HFFc6 (cell line): ENCODE measurements around the gene HBG2. TPM values are rescaled to one million over a fixed set of nuclear protein-coding genes. Genes with fewer than 3 reads are reported as not detected.

Experiments used
- DNase-seq: peaks from one replicate; pipeline ENCODE4 v3.0.0-alpha.2; 2018
- H3K27ac Mint-ChIP-seq: 2 replicates; pipeline ENCODE4 v1.8.0; 2020; ENCODE audit warnings: mild to moderate bottlenecking, mixed read lengths
- H3K27me3 Mint-ChIP-seq: 2 replicates; pipeline ENCODE4 v1.8.0; 2021; ENCODE audit warnings: mild to moderate bottlenecking, moderate library complexity, mixed read lengths; ENCODE audit not compliant: insufficient read depth
- H3K36me3 Mint-ChIP-seq: 2 replicates; pipeline ENCODE4 v1.8.0; 2021; ENCODE audit warnings: low read depth, mixed read lengths
- H3K4me1 Mint-ChIP-seq: 2 replicates; pipeline ENCODE4 v1.8.0; 2020; ENCODE audit warnings: low read depth, mixed read lengths
- H3K4me3 Mint-ChIP-seq: 2 replicates; pipeline ENCODE4 v1.8.0; 2020; ENCODE audit warnings: mild to moderate bottlenecking, moderate library complexity, mixed read lengths
- H3K9me3 Mint-ChIP-seq: 2 replicates; pipeline ENCODE4 v1.8.0; 2020; ENCODE audit warnings: mild to moderate bottlenecking, mixed read lengths
- total RNA-seq, 6 experiments: library from RNA; stranded (reverse); fragmentation: NEBNext Ultra II Directional; extraction: Animal tissue kit (Norgen Biotek cat#: 25700); gene quantifications; 2 replicates in 1 of 6; 3 replicates in 5 of 6; pipeline ENCODE4 v1.2.3, GENCODE V29; 2021
- TF ChIP-seq, protein P1 (sequence below): fragments of 200-600 bp; sonication (generic); IDR thresholded peaks from 2 replicates; pipeline ENCODE4 v1.5.0; 2021; ENCODE audit warnings: antibody characterized with exemption, mild to moderate bottlenecking

HBG2 gene
- total RNA-seq, 6 experiments from 2014 or later = not detected

- 0 out of 2 replicates have a peak overlapping the region, but pooled peaks have one; percentile 5 for H3K4me3 Mint-ChIP-seq
- TF ChIP-seq, protein P1, sequence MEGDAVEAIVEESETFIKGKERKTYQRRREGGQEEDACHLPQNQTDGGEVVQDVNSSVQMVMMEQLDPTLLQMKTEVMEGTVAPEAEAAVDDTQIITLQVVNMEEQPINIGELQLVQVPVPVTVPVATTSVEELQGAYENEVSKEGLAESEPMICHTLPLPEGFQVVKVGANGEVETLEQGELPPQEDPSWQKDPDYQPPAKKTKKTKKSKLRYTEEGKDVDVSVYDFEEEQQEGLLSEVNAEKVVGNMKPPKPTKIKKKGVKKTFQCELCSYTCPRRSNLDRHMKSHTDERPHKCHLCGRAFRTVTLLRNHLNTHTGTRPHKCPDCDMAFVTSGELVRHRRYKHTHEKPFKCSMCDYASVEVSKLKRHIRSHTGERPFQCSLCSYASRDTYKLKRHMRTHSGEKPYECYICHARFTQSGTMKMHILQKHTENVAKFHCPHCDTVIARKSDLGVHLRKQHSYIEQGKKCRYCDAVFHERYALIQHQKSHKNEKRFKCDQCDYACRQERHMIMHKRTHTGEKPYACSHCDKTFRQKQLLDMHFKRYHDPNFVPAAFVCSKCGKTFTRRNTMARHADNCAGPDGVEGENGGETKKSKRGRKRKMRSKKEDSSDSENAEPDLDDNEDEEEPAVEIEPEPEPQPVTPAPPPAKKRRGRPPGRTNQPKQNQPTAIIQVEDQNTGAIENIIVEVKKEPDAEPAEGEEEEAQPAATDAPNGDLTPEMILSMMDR = no peak
- peaks cover 66% of the 10 kb centered on the region for H3K4me1 Mint-ChIP-seq
- no peaks in the 10 kb centered on the region for H3K27me3 Mint-ChIP-seq
- peak overlapping the region; percentile 71 for H3K27ac Mint-ChIP-seq
- DNase-seq = no peak
- peaks cover 8% of the 10 kb centered on the region for H3K36me3 Mint-ChIP-seq
- no peaks in the 10 kb centered on the region for H3K9me3 Mint-ChIP-seq
Observed at GRCh38 chr11:5288906-5289550, 34.4 kb upstream of the HBG2 start.

GRCh38 chr11:5288108-5288905 is 33.7 kb upstream of the HBG2 start:
- Mint-ChIP-seq H3K9me3 (no peaks in the 10 kb centered on the region), H3K27me3 (no peaks in the 10 kb centered on the region), H3K4me1 (peaks cover 64% of the 10 kb centered on the region), H3K4me3 (no peak overlapping the region), H3K36me3 (peaks cover 4% of the 10 kb centered on the region), H3K27ac (no peak overlapping the region)
- DNase-seq = no peak
- TF ChIP-seq, protein P1 = no peak

DNA sequence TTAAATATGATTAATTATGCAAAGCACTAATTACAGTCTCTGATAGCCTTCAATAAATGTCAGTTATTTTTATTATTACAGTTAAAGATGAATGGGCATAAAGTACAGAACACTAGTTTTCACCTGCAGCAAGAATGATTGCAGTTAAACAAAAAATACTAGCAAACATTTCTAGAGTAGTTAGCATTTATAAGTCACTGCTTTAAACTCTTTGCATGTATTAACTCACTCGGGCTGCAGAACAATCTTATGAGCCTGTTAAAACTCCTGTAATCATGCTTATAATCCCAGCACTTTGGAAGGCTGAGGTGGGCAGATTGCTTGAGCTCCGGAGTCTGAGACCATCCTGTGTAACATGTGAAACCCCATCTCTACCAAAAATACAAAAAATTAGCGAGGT is 32.3 kb upstream of the HBG2 start:
- H3K27me3 Mint-ChIP-seq = no peaks in the 10 kb centered on the region
- TF ChIP-seq, protein P1 = no peak
- H3K4me1 Mint-ChIP-seq = peaks cover 60% of the 10 kb centered on the region
- no peaks in the 10 kb centered on the region for H3K36me3 Mint-ChIP-seq
- no peak overlapping the region for H3K27ac Mint-ChIP-seq
- H3K4me3 Mint-ChIP-seq = no peak overlapping the region
- DNase-seq = no peak
- H3K9me3 Mint-ChIP-seq = no peaks in the 10 kb centered on the region

DNA sequence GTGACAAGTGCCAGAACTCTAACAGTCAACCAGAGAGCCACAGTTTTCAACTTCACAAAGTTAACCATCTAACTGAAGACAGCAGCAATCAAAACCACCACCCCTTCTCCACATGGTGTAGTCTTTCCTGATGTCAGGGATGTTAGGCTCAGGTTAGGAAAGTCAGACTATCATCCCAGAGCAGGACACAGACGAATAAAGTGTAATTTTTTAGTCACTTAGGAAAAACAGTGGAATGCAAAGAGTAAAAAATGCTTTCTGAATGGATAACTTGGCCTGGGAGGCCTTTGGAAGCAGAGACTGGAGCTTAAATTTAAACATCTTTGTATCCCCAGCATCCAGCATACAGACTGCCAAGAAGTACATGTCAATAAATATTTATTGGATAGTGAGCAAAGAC is 31.8 kb upstream of the HBG2 start:
- peaks cover 60% of the 10 kb centered on the region for H3K4me1 Mint-ChIP-seq
- DNase-seq = no peak
- H3K36me3 Mint-ChIP-seq = no peaks in the 10 kb centered on the region
- H3K4me3 Mint-ChIP-seq = no peak overlapping the region
- no peaks in the 10 kb centered on the region for H3K27me3 Mint-ChIP-seq
- H3K9me3 Mint-ChIP-seq = no peaks in the 10 kb centered on the region
- H3K27ac Mint-ChIP-seq = no peak overlapping the region
- TF ChIP-seq, protein P1 = no peak

DNA sequence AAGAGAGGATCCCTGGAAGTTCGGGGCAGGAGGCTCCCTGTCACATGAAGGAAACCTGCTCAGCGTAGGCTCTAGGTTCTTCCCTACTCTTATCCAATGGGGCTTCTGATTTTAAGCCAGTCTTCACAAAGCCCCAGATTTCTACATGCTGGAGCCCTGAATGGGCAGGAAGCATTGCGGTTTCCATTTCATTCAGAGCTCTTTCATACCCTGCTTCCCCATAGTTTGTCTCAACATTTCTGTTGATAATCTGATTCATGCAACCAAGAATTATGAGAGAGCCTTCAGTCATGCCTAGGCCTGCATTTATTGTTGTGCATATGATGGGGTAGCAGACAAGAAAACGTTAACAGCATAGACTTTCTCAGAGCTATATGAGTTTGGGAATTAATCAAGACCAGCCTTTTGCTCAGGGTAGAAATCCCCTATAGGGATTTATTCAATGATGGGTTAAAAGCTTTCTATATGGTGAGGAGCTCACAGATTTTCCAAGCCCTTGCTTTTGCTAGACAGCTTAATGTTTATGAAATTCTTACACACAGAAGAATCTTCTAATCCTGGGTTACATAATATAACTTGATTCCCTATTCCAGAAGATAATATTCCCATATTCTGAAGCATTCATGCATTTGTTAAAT is 31.2 kb upstream of the HBG2 start:
- Mint-ChIP-seq H3K36me3 (no peaks in the 10 kb centered on the region), H3K9me3 (no peaks in the 10 kb centered on the region), H3K27me3 (no peaks in the 10 kb centered on the region), H3K27ac (no peak overlapping the region), H3K4me3 (no peak overlapping the region), H3K4me1 (peaks cover 60% of the 10 kb centered on the region)
- DNase-seq = no peak
- TF ChIP-seq, protein P1 = no peak
